Fibroblast of gingiva (primary cell): Measurements from ENCODE around the gene CLN6.
A peak's percentile ranks its signal among the peaks of the same experiment; 100 is the strongest.
"Not testable (repeated sequence)": the region's sequence is repeated elsewhere in the genome, so short reads cannot be mapped to it uniquely, and the experiment has no call there.

ENCODE experiments used
- DNase-seq: peaks from one replicate; pipeline ENCODE4 v3.0.0-alpha.2; 2011; ENCODE audit warnings: low read depth

Gene CLN6

GRCh38 chr15:68206711-68207151, 22.8 kb downstream of the CLN6 start:
- DNase-seq: no peak

GRCh38 chr15:68205954-68206539, 23.5 kb downstream of the CLN6 start:
- DNase-seq: no peak

- no peak for DNase-seq
These were observed 24.0 kb downstream of the CLN6 start for GRCh38 chr15:68205558-68205944.

- peak; percentile 41 for DNase-seq
These were observed 24.6 kb downstream of the CLN6 start, which contains the start of gene CALML4 for GRCh38 chr15:68204776-68205557. TSS of gene CALML4 (minus strand) at chr15:68205332. CDS start at chr15:68205247, 85 bp downstream.

- no peak for DNase-seq
These were observed 25.2 kb downstream of the CLN6 start for GRCh38 chr15:68204361-68204760.

- DNase-seq: no peak
These were observed 25.6 kb downstream of the CLN6 start for GRCh38 chr15:68203956-68204355.

GRCh38 chr15:68203486-68203885, 26.0 kb downstream of the CLN6 start:
- DNase-seq: no peak

GRCh38 chr15:68202994-68203393, 26.5 kb downstream of the CLN6 start:
- DNase-seq: not testable (repeated sequence)

GRCh38 chr15:68201879-68202261, 27.7 kb downstream of the CLN6 start:
- DNase-seq: no peak

- no peak for DNase-seq
These were observed 28.2 kb downstream of the CLN6 start for GRCh38 chr15:68201153-68201878.

GRCh38 chr15:68200016-68200861, 29.3 kb downstream of the CLN6 start:
- DNase-seq: no peak

GRCh38 chr15:68199340-68199739, 30.2 kb downstream of the CLN6 start:
- no peak for DNase-seq

GRCh38 chr15:68197661-68198437, 31.7 kb downstream of the CLN6 start:
- no peak for DNase-seq

- DNase-seq: no peak
These were observed 32.4 kb downstream of the CLN6 start for GRCh38 chr15:68197170-68197492.

- no peak for DNase-seq
These were observed 32.9 kb downstream of the CLN6 start for GRCh38 chr15:68196445-68197169.

- no peak for DNase-seq
These were observed 34.0 kb downstream of the CLN6 start for GRCh38 chr15:68195336-68196112.

- peak; percentile 33 for DNase-seq
These were observed 36.6 kb downstream of the CLN6 start for GRCh38 chr15:68192804-68193486.

- DNase-seq: no peak
These were observed 37.4 kb downstream of the CLN6 start for GRCh38 chr15:68192117-68192516.

- no peak for DNase-seq
These were observed 38.0 kb downstream of the CLN6 start for GRCh38 chr15:68191555-68191954.
